ENCODE data around the gene MYOZ3.

DNA sequence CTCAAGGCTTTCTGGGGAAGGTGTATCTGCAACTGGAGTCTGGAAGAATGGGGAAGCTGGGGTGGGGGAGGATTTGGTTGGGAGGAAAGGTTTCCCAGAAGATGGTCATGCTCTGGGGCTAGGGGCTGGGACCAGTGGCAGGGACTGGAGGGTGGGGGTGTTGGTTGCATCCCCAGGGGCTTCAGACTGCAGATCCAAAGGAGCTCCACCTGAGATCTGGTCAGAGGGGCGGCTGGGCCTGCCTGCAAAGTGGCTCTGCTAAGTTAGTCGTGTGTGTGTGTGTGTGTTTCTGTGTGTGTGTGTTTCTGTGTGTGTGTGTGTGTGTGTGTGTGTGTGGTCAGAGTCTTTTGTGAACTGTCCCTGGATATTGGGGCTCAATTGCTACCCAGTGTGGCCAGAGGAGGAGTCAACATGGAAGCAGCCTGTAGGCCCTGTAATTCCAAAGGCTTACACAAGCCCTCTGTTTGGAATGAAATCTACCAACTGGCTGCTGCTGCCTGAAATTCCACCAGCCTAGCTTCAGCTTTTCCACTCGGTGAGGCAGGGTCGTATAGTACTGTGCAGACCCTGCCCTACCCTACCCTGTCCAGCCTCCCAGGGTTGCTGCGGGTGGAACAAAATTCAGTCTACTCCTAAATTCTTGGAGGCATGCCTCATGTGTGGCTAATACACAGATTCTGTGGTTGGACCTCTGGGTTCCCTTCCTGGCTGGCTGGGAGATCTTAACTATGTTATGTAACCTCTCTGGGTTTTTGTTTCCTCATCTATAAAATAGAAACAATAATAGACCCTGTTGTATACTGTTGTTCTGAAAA lies 33.1 kb upstream of the MYOZ3 start:
- TF ChIP-seq, protein P1, sequence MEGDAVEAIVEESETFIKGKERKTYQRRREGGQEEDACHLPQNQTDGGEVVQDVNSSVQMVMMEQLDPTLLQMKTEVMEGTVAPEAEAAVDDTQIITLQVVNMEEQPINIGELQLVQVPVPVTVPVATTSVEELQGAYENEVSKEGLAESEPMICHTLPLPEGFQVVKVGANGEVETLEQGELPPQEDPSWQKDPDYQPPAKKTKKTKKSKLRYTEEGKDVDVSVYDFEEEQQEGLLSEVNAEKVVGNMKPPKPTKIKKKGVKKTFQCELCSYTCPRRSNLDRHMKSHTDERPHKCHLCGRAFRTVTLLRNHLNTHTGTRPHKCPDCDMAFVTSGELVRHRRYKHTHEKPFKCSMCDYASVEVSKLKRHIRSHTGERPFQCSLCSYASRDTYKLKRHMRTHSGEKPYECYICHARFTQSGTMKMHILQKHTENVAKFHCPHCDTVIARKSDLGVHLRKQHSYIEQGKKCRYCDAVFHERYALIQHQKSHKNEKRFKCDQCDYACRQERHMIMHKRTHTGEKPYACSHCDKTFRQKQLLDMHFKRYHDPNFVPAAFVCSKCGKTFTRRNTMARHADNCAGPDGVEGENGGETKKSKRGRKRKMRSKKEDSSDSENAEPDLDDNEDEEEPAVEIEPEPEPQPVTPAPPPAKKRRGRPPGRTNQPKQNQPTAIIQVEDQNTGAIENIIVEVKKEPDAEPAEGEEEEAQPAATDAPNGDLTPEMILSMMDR (IDR thresholded peaks at IDR 0.05; ENCODE audit: borderline replicate concordance, extremely low read depth, low read length, poor library complexity, severe bottlenecking), result no peak
- no peak for TF ChIP-seq EZH2 (IDR thresholded peaks at IDR 0.05; ENCODE audit: borderline replicate concordance, low read depth, low read length, severe bottlenecking)

All from DND-41 (cell line).